ENCODE measurements around the gene RNF148.
"Not testable (repeated sequence)": the region's sequence is repeated elsewhere in the genome, so short reads cannot be mapped to it uniquely, and the experiment has no call there.

The RNF148 gene

GRCh38 chr7:122689346-122690109 lies 13.2 kb downstream of the RNF148 start:
- DNase-seq: no peak

DNA sequence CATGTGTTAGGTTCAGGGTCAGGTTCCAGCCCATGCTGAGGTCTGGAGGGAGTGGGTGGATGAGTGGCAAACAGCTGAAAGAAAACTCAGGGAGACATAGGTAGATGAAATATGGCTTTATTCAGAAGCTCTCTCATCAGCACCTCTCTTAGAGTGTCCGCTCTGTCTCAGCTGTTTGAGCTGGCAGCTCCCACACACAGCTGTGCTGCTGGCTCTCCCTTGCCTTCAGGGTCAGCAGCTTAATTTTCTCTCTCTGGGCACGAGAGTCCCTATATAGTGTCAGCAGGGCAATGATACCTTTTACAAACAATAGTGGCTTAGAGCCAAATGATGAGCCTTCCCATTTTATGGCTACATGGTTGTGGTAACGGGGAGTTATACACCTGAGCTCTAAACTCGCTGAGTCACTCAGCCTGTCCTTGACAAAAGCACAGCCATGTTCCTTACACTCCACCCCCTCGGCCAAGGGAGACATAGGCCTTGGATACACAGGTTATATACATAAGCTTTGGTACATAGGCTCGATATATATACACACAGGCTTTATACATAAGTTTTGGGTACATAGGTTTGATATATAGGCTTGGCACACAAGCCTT lies 14.2 kb downstream of the RNF148 start:
- no peak for DNase-seq

DNA sequence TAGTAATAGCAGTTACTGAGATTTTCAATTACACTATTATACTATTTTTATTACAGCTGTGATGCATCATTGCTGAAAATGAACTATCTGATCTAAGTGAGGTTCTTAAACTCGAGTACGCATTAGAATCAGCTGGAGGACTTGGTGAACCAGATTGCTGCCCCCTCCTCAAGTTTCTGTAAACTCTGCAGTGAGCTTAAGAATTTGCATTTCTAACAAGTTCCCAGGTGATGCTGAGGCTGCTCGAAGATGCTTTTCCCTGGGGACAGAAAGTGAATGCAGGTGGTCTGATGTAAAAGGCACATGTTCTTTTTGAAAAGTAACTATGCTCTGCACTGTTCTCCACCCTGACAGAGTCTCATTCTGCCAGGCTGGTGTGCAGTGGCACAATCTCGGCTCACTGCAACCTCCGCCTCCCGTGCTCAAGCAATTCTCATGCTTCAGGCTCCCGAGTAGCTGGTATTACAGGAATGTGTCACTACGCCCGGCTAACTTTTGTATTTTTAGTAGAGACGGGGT lies 16.3 kb downstream of the RNF148 start:
- no peak for DNase-seq

GRCh38 chr7:122684504-122684903 lies 18.2 kb downstream of the RNF148 start:
- no peak for DNase-seq

DNA sequence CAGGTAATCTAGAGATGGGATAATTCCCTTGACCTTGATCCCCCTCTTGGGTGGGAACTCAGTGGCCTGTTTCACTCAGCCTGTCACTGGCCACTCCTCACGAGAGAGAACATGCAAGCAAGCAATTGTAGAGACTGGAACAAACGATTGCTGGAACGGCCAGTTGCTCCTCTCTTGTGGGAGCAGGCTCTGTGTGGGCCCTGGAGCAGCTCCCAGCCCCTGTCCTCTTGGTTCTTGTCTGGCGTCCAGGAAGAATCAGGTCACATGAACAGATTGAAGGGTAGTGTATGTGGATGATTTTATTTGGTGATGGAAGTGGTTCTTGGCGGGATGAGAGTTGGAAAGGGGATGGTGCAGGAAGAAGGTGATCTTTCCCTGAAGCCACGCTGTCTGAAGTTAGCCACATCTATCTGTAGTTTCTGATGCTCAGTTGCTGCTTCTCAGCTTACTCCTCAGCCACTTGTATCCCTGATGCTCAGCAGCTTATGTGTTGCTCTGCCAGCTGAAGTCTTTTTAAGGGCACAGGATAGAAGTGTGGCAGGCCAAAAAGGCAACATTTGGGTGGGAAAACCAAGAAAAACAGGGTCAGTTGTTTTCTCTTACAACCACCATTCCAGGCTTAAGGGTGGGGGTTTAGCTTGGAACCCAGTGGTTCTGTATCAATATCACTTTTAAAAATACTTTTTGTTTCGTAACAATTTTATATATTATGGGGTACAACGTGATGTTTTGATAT lies 19.7 kb downstream of the RNF148 start:
- no peak for DNase-seq

DNA sequence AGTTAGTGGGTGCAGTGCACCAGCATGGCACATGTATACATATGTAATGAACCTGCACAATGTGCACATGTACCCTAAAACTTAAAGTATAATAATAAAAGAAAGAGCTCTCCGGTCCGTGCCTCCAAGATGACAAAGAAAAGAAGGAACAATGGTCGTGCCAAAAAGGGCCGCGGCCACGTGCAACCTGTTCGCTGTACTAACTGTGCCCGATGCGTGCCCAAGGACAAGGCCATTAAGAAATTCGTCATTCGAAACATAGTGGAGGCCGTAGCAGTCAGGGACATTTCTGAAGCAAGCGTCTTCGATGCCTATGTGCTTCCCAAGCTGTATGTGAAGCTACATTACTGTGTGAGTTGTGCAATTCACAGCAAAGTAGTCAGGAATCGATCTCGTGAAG lies 21.5 kb downstream of the RNF148 start:
- DNase-seq: not testable (repeated sequence)

DNA sequence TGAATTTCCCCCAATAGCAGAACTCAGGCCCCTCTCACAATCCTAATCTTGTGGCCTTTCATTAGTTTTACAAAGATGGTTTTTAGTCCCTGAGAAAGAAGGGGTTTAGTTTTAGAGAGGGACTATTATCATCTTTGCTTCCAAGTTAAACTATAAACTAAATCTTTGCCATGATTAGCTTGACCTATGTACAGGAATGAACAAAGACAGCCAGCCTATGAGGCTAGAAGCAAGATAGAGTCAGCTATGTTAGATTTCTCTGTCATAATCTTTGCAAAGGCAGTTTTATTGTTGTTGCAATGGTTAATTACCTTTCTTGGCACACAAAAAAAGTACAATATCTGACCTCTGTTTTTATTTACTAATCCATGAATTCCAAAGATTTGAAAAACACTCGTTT lies 22.9 kb downstream of the RNF148 start:
- DNase-seq: no peak

DNA sequence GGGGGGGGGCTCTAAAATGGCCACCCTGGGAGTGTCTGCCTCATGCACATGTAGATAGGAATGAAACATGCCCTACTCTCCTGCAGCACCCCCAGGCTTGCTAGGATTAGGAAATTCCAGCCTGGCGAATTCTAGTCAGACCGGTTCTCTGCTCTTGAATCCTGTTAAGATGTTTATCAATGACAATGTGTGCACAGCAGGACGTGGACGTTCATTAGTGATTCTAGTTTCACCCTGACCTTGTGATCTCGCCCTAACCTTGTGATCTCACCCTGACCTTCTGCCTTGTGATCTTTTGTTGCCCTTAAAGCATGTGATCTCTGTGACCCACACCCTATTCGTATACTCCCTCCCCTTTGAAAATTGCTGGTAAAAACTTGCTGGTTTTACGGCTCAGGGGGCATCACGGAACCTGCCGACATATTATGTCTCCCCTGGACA lies 23.4 kb downstream of the RNF148 start:
- DNase-seq: not testable (repeated sequence)

DNA sequence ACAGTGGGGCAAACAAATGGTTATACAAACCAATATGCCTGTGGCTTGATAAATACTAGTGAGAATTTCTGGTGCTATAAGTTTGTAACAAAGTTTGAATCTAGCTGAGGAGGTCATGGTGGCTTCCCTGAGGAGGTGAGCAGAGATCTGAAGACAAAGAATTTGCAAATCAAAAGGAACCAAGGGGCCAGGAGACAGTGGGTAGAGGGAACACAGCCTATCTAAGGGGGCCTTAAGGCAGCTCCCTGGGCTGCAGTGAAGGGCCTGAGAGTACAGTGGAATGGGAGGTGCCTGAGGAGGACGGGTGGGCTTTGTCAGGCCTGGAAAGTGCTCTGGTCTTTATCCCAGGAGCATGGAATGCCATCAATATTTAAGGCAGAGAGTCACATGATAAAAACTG lies 25.6 kb downstream of the RNF148 start:
- no peak for DNase-seq

GRCh38 chr7:122676466-122676865 lies 26.3 kb downstream of the RNF148 start:
- DNase-seq: no peak

- DNase-seq: no peak
Observed at GRCh38 chr7:122675621-122676020, 27.1 kb downstream of the RNF148 start.

DNA sequence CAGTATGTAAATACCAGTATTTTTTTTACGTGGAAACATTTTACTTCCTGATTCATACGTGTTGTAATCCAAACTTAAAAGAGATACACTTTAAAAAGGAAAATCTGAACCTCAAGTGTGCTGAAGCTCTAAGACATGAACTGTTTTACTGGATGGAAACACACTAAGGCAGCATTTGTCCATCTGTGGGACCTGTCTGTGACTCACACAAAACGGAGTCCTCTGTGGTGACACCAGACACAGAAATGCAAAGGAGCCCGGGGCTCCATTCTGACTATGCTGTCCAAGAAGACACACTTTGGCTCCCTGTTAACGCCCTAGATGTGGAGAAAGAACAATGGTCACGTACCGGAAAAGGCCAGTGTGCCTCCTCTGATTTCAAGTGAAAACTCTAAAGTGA lies 27.7 kb downstream of the RNF148 start:
- no peak for DNase-seq

- no peak for DNase-seq
Observed at GRCh38 chr7:122674502-122674901, 28.2 kb downstream of the RNF148 start.

DNA sequence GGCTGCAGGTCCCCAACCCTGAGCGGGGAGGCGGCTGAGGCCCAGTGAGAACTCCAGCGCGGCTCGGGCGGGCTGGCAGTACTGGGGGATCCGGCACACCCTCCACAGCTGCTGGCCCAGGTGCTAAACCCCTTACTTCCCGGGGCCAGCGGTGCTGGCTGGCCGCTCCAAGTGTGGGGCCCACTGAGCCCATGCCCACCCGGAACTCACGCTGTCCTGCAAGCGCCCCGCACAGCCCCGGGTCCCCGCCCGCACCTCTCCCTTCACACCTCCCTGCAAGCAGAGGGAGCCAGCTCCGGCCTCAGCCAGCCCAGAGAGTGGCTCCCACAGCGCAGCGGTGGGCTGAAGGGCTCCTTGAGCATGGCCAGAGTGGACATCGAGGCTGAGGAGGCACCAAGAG lies 28.8 kb downstream of the RNF148 start:
- no peak for DNase-seq

GRCh38 chr7:122672536-122672935 lies 30.2 kb downstream of the RNF148 start:
- DNase-seq: no peak

DNA sequence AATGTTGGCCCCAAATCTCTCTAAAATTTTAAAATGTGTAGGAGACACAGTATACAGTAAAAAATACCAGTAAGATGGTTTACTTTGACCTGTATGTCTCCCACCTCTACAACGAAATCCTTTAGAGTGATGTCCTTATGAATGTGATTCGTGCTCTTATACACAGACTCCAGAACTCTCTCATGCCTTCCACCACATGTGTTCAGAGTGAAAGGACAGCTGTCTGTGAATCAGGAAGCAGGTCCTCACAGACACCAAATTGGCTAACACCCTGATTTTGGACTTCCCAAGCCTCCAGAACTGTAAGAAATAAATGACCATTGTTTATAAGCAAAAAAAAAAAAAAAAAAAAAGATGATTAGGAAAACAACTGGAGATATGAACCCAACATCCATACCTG lies 39.0 kb downstream of the RNF148 start:
- DNase-seq: no peak

DNA sequence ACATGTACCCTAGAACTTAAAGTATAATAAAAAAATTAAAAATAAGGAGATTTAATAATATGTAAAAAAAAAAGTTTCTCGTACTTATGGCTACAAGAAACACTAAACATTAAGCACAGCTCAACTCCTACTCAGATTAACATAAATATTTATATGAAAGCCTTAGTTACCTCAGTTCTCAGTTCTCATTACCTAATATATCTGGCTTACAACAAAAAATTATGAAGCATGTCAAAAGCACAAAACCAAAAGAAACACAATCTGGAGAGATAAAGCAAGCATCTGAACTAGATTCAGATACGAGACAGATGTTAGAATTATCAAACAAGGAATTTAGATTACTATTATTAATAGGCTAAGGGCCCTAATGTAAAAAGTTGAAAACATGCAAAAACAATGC lies 43.9 kb downstream of the RNF148 start:
- no peak for DNase-seq

GRCh38 chr7:122653685-122654084 lies 49.0 kb downstream of the RNF148 start:
- DNase-seq: no peak

DNA sequence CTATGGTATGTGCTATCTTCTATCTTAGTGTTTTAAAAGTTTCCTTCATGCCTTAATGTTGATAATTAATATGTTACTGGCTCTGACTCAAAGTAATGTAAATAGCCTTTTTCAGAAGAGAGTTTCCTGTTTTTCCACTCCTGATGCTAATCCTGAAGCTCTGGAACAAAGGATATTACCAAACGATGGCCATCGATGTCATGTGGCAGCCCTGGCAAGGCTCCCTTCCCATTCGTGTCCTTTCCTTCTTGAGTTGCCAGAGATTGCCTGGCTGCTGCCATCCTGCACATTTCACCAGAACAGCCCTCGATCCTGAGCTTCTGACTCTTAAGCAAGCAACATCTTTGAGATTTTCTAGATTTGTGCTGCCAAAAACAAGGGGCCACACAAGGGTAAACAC lies 49.8 kb downstream of the RNF148 start:
- no peak for DNase-seq
